GM18873 (cell line): Measurements from ENCODE around the gene KYNU.
"Not testable (repeated sequence)": the region's sequence is repeated elsewhere in the genome, so short reads cannot be mapped to it uniquely, and the experiment has no call there.

ENCODE experiments used
- ATAC-seq: cut with Tn5 transposase; IDR thresholded peaks from one replicate; pipeline ENCODE4 v1.9.1; 2021; ENCODE audit warnings: mild to moderate bottlenecking, moderate library complexity, moderate number of reproducible peaks; ENCODE audit not compliant: unreplicated experiment, low FRiP score

Gene KYNU

GRCh38 chr2:142877216-142877838 lies at the start of gene KYNU:
Gene KYNU, plus strand, starts transcription at chr2:142877664. Its CDS starts 7,704 bp downstream, at chr2:142885368.
- ATAC-seq = peak; percentile 60

- no peak for ATAC-seq
Observed at GRCh38 chr2:142834021-142834420, 43.4 kb upstream of the KYNU start.

- ATAC-seq = no peak
Observed at GRCh38 chr2:142840436-142840835, 37.0 kb upstream of the KYNU start.

- ATAC-seq = no peak
Observed at GRCh38 chr2:142841788-142842187, 35.7 kb upstream of the KYNU start.

GRCh38 chr2:142842369-142842768 lies 35.1 kb upstream of the KYNU start:
- ATAC-seq = no peak

GRCh38 chr2:142843731-142844130 lies 33.7 kb upstream of the KYNU start:
- ATAC-seq = no peak

- no peak for ATAC-seq
Observed at GRCh38 chr2:142848023-142848606, 29.3 kb upstream of the KYNU start.

- ATAC-seq = no peak
Observed at GRCh38 chr2:142849820-142850219, 27.6 kb upstream of the KYNU start.

GRCh38 chr2:142853912-142854311 lies 23.6 kb upstream of the KYNU start:
- ATAC-seq = no peak

GRCh38 chr2:142857256-142858164 lies 20.0 kb upstream of the KYNU start:
- ATAC-seq = no peak

GRCh38 chr2:142858961-142859360 lies 18.5 kb upstream of the KYNU start:
- ATAC-seq = no peak

GRCh38 chr2:142862299-142862698 lies 15.2 kb upstream of the KYNU start:
- no peak for ATAC-seq

GRCh38 chr2:142862847-142863246 lies 14.6 kb upstream of the KYNU start:
- no peak for ATAC-seq

GRCh38 chr2:142863485-142863961 lies 13.9 kb upstream of the KYNU start:
- ATAC-seq = no peak

GRCh38 chr2:142864605-142865004 lies 12.9 kb upstream of the KYNU start:
- ATAC-seq = not testable (repeated sequence)

GRCh38 chr2:142865924-142866323 lies 11.5 kb upstream of the KYNU start:
- ATAC-seq = peak; percentile 81

- ATAC-seq = no peak
Observed at GRCh38 chr2:142866426-142866825, 11.0 kb upstream of the KYNU start.

GRCh38 chr2:142867136-142867535 lies 10.3 kb upstream of the KYNU start:
- no peak for ATAC-seq

- peak; percentile 39 for ATAC-seq
Observed at GRCh38 chr2:142868229-142868762, 9.2 kb upstream of the KYNU start.

GRCh38 chr2:142869065-142869460 lies 8.4 kb upstream of the KYNU start:
- not testable (repeated sequence) for ATAC-seq
